ENCODE results near the gene IRGC.

The IRGC gene

GRCh38 chr19:43692385-43692784, 23.5 kb upstream of the IRGC start:
- no peak for DNase-seq

GRCh38 chr19:43692877-43693276, 23.0 kb upstream of the IRGC start:
- no peak for DNase-seq

GRCh38 chr19:43694553-43694952, 21.3 kb upstream of the IRGC start:
- no peak for DNase-seq

- no peak for DNase-seq
Measured at GRCh38 chr19:43695985-43696704, 19.7 kb upstream of the IRGC start.

GRCh38 chr19:43697295-43697694, 18.6 kb upstream of the IRGC start:
- no peak for DNase-seq

GRCh38 chr19:43699506-43700394, 16.1 kb upstream of the IRGC start:
- no peak for DNase-seq

GRCh38 chr19:43700395-43701000, 15.4 kb upstream of the IRGC start:
- DNase-seq: no peak

- no peak for DNase-seq
Measured at GRCh38 chr19:43704002-43704705, 11.7 kb upstream of the IRGC start.

GRCh38 chr19:43705729-43706128, 10.1 kb upstream of the IRGC start:
- DNase-seq: no peak

- no peak for DNase-seq
Measured at GRCh38 chr19:43707158-43707712, 8.6 kb upstream of the IRGC start.

- no peak for DNase-seq
Measured at GRCh38 chr19:43708716-43709115, 7.2 kb upstream of the IRGC start.

GRCh38 chr19:43711751-43712355, 4.0 kb upstream of the IRGC start:
- DNase-seq: no peak

- no peak for DNase-seq
Measured at GRCh38 chr19:43713208-43713607, 2.7 kb upstream of the IRGC start.

GRCh38 chr19:43718627-43719377, 2.9 kb downstream of the IRGC start:
- no peak for DNase-seq

GRCh38 chr19:43719378-43719868, 3.5 kb downstream of the IRGC start:
- DNase-seq: no peak

GRCh38 chr19:43719918-43720317, 4.0 kb downstream of the IRGC start:
- DNase-seq: no peak

- DNase-seq: no peak
Measured at GRCh38 chr19:43720936-43721335, 5.1 kb downstream of the IRGC start.

GRCh38 chr19:43721469-43722048, 5.7 kb downstream of the IRGC start:
- no peak for DNase-seq

- no peak for DNase-seq
Measured at GRCh38 chr19:43723588-43723987, 7.7 kb downstream of the IRGC start.

GRCh38 chr19:43724896-43725295, 9.0 kb downstream of the IRGC start:
- DNase-seq: no peak

GRCh38 chr19:43725468-43725867, 9.6 kb downstream of the IRGC start:
- DNase-seq: no peak
